ENCODE measurements around the gene ZFPM1.

ZFPM1 gene

DNA sequence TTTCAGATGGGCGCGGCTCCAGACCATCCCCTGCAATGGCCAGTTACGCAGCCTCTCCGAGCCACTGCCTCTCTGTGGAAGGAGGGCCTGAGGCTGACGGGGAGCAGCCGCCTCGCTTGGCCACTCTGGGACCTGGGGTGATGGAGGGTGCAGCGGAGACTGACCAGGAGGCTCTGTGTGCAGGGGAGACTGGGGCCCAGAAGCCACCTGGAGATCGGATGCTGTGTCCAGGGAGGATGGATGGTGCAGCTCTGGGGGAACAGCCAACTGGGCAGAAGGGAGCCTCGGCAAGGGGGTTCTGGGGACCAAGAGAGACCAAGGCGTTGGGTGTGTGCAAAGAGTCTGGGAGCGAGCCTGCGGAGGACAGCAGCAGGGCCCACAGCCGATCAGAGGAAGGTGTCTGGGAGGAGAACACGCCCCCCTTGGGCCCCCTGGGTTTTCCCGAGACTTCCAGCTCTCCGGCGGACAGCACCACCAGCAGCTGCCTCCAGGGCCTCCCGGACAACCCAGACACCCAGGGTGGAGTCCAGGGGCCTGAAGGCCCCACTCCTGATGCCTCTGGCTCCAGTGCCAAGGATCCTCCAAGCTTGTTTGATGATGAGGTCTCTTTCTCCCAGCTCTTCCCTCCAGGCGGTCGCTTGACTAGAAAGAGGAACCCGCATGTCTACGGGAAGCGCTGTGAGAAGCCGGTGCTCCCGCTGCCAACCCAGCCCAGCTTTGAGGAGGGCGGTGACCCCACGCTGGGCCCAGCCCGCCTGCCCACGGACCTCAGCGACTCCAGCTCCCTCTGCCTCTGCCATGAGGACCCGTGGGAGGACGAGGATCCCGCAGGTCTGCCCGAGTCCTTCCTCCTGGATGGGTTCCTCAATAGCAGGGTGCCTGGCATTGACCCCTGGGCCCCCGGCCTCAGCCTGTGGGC lies 17.4 kb upstream of the ZFPM1 start:
- no peak for DNase-seq

- DNase-seq: no peak
Measured at GRCh38 chr16:88436796-88437195, 16.3 kb upstream of the ZFPM1 start.

DNA sequence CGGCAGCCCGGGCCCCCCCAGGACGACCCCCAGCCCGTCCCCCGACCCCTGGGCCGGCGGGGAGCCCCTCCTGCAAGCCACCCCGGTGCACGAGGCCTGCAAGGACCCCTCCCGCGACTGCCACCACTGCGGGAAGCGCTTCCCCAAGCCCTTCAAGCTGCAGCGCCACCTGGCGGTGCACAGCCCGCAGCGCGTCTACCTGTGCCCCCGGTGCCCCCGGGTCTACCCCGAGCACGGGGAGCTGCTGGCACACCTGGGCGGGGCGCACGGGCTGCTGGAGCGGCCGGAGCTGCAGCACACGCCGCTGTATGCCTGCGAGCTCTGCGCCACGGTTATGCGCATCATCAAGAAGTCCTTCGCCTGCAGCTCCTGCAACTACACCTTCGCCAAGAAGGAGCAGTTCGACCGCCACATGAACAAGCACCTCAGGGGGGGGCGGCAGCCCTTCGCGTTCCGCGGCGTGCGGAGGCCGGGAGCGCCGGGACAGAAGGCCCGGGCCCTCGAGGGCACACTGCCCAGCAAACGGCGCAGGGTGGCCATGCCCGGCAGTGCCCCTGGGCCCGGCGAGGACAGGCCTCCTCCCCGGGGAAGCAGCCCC lies 15.6 kb upstream of the ZFPM1 start:
- no peak for DNase-seq

DNA sequence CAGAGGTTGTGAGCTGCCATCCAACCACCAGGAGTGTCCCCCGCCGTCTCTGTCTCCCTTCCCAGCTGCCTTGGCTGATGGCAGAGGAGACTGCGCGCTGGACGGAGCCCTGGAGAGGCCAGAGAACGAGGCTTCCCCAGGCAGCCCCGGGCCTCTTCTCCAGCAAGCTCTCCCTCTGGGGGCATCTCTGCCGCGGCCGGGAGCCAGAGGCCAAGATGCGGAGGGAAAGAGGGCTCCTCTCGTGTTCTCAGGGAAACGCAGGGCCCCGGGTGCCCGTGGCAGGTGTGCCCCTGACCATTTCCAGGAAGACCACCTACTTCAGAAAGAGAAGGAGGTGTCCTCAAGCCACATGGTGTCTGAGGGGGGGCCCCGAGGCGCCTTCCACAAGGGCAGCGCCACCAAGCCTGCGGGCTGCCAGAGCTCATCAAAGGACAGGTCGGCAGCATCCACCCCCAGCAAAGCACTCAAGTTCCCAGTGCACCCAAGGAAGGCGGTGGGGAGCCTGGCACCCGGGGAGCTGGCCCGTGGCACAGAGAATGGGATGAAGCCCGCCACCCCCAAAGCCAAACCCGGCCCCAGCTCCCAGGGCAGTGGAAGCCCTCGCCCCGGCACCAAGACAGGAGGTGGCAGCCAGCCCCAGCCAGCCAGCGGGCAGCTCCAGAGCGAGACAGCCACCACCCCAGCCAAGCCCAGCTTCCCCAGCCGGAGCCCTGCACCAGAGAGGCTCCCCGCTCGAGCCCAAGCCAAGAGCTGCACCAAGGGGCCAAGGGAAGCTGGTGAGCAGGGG lies 14.8 kb upstream of the ZFPM1 start:
- DNase-seq: no peak

DNA sequence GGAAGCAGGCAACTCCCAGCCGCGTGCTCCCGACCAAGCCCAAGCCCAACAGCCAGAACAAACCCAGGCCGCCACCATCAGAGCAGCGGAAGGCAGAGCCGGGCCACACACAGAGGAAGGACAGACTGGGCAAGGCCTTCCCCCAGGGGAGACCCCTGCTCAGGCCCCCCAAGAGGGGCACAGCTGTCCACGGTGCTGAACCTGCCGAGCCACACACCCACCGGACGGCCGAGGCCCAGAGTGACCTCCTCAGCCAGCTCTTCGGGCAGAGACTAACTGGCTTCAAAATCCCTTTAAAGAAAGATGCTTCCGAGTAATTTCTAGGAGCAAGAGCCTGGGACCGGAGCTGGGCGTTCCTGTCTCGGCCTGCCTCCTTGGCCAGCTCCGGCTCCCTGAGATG lies 14.1 kb upstream of the ZFPM1 start:
- DNase-seq: no peak

DNA sequence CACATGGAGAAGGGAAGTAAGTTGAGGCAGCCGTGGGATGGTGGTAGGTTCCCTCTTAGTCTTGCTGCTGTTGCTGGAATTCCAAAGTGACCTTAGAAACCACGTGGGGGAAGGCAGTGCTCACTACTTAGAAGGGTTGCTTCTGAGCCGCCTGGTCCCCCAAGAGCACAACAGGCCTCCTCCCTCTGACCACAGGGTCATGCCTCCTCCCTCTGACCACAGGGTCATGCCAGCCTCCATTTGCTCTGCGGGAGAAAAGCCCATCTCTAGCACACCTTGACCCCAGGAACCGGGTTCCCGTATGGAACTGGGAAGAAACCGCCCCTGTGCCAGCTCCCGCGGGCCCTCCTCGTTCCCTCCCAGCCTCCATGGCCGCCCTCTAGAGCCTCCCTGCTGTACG lies 13.4 kb upstream of the ZFPM1 start:
- DNase-seq: no peak

DNA sequence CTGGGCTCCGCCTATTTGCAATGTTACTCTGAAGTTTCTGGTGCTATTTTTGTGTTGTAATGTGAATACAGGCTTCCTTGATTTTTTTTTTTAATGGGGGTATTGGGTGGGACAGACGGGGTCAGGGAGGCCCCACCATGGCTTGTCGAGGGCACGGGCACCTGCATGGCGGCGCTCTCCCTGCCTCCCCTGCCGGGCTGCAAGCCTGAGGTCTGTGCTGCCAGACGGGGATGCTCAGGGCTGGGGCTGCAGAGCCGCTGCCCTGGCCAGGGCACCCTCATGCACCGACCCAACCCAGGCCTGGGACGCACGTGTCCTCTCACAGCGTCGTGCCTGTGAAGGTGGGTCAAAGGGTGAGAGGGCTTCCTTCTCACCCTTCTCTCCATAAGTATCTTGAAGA lies 13.0 kb upstream of the ZFPM1 start:
- no peak for DNase-seq

GRCh38 chr16:88440686-88441405 lies 12.2 kb upstream of the ZFPM1 start:
- DNase-seq: no peak

DNA sequence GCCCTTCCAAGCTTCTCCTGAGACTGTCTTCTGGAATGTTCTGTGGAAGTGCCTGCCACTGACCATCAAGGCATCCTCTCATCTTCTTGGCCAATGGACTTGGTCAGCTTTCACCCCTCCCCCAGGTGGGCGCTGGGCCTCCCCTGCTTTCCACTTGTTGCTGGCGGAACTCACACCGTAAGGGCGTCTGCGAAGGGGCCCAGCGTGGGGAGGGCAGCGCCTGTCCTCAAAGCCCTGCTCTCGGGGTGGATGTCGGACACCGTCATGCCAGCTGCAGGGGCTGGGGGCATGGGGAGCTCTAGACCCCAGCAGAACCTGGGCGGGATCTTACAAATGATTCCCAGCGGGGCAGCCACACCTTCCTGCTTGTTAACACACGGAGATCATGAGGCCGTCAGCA lies 11.6 kb upstream of the ZFPM1 start:
- DNase-seq: no peak

DNA sequence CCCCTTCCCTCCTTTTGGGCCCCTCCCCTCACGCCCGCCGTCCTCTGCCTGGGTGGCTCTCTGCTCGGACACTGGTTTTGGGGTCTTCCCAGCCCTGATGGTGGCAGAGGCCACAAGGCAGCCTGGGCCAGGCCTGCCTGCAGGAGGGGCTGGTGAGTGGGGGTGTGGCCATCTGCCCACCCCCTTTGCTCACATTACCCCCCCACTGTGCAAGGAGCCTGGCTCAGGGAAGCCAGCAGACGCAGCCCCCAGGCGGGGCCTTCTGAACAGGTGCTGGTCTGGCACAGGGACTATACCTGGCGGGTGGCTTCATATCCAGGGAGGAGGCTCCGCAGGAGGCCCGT lies 10.7 kb upstream of the ZFPM1 start:
- DNase-seq: no peak

GRCh38 chr16:88442727-88443576 lies 10.1 kb upstream of the ZFPM1 start:
- DNase-seq: no peak

GRCh38 chr16:88444826-88445582 lies 8.1 kb upstream of the ZFPM1 start:
- DNase-seq: no peak

DNA sequence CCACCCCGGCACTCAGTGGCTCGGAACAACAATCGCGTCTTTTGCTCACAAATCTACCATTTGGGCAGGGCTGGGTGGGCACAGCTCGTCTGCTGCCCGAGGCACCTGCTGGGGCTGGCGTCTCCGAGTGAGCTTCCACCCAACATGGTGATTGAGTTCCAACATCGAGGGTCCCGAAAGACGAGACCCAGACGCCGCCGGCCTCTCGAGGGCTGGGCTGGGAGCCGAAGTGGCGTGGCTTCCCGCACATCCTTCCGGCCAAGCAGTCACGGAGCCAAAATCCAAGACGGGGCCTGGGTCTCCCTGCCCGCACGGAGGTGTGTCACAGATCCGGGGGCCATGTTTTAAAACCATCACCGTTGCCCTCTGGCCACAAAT lies 7.5 kb upstream of the ZFPM1 start:
- no peak for DNase-seq

DNA sequence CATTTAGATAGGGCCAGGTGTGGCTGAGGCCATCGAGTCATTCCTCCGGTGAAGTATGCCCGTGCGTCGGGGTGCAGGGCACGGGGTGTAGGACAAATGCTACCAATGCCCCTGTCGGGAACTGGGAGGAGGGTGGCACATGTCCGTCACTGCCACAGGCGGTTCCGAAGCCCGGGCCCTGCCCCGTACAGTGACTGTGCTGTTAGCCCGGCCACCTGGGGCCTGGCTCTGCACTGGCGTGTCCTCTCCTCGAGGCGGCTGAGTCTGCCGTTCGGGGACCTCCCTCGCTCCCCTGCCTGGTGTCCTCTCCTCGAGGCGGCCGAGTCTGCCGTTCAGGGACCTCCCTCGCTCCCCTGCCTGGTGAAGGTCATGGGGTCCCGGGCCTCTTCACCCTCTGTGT lies 7.0 kb upstream of the ZFPM1 start:
- DNase-seq: no peak

DNA sequence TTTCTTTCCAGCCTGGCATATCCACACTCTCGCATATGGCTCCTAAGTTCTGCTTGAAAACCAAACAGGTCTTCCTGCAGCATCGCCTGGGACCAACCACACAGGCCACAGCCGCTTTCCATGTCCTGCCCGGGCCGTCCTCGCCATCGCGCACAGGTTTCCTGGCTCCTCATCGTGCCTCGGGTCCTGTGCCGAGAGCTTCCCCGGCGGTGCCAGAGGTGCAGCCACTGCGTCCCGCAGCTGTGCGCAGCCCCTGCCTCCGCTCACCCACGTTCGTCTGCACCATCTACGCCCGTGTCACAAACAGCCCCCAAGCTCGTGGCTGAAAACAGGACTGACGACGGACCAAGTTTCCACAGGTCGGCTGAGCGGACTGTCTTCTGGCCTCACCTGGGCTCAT lies 6.3 kb upstream of the ZFPM1 start:
- DNase-seq: no peak

DNA sequence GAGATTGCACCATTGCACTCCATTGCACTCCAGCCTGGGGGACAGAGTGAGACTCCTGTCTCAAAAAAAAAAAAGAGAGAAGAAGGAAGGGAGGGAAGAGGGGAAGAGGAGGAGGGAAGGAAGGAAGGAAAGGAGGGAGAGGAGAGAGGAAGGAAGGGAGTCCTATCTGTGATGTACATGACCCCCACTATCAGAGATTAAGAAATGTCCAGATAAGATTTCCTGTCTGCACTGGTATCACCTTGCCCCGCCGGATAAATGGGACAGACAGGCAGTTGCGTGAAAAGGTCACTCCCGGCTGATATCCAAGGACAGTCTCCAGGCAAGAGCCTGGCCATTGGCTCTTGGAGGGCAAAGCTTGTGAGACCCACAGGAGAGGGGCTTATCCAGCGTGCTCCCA lies 5.2 kb upstream of the ZFPM1 start:
- DNase-seq: no peak

DNA sequence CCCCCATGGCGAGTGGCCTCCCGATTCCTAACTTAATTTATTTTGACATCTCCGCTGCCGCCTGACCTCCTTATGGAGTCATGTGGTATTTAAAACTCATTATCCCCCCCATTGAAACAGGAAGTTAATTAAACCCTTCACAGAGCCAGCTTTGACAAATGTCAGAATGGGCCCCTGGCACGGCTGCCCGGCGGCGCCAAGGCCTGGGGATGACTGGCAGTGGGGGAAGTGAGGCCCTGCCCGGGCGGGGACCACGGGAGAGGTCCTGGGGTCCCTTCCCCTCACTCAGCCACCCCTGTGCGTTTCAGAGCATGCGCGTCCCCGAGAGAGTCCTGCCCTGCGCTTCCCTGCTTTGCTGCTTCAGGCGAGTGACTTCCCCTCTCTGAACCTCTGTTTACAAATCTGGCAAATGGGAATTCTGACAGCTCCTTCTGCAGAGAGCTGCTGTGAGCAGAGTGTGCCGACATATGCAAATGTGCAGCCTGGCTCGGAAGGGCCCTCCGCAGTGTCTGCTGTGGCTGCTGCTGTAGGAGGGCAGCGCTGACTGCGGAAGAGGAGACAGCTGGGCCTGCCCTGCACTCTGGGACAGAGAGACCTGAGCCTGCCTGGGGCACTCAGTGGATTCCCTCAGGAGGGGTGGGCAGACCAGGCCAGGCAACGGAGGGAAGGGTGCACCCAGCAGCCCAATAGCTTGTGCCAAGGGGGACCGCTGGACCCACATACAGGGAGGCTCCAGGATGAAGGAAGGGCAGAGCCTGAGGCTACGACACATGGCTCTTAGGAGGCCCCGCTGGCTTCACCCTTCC lies 4.4 kb upstream of the ZFPM1 start:
- no peak for DNase-seq

DNA sequence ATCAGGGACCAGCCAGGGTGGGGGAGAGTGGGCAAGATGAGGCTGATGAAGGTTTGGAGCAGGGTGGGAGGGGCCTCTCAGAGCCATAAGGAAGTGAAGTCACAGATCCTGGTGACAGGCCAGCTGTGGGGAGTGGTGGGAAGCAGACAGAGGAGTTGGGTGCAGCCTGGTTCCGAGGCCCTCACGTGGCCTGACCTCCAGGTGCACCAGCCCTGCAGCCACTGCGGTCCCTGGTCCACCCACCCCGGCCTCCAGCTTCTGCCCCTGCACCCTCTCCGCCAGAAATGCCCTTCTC lies 3.9 kb upstream of the ZFPM1 start:
- DNase-seq: no peak

DNA sequence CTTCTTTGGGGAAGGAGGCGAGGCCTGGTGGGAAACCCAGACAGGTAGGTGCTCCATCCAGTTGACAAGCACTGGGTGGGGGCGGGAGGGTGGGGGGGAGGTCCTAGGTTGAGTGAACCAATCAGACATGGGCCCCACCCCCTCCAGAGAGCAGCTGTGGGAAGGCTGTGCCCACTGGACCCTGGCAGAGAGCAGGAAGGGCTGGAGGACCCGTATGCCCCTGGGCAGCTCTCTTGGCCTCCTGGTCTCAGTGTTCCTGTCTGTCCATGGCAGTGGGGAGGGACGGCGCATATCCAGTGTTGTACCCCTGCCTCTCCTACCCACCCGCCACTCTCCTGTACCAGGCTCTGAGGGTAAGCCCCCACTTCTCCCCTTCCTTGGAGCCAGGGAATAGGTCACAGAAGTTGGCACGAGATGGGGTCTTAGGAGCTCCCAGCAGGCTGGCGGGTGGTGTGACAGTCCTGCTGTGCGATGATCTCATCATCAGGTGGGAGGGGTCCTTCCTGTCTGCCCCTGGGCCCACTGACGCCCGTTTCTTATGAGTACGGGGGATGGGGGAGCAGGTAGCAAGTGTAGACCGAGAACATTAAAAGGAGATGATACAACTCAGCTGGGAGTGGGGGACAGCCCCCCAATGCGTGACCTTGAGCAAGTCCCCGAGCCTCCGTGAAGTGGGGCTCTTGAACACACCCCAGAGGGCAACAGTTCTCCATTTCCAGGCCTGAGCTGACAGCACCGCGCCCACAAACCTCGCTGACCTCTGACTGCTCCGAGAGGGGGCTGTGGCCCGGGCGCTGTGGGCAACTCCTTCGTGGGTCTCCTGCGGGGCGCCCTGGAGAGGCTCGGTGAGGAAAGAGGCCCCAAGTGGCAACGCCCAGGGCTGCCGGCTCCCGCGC lies 1.2 kb upstream of the ZFPM1 start:
- DNase-seq: no peak

All from NCI-H187 treated with DMSO at 0.1 percent for 48 hours (cell line).